ENCODE data around the gene DHX29. TPM values are rescaled to one million over a fixed set of nuclear protein-coding genes. Genes with fewer than 3 reads are reported as not detected.

The DHX29 gene
- total RNA-seq, 1 experiment from 2014 or later, result 24.3 TPM

DNA sequence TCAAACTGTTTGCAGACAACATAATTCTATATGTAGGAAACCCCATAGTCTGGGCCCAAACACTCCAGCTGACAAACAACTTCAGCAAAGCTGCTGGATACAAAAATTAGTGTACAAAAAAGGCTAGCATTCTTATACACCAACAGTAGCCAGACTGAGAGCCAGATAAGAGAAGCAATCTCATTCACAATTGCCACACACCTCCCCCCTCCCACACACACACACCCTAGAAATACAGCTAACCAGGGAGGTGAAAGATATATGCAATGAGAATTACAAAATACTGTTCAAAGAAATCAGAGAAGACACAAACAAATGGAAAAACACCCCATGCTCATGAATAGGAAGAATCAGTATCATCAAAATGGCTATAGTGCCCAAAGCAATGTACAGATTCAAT is 9.3 kb upstream of the DHX29 start:
- H3K36me3 ChIP-seq (ENCODE audit: control insufficient read depth in 1 of 2, insufficient read depth in 2 of 2, low read length in 2 of 2), result peaks cover 0 to 3% of the 10 kb centered on the region in 2 experiments; a peak in 1 of 4 replicates
- H3K79me2 ChIP-seq (ENCODE audit: insufficient read depth, low read length), result peaks cover 100% of the 10 kb centered on the region
- no peak overlapping the region for H3K9ac ChIP-seq (ENCODE audit: low read length)
- H2AFZ ChIP-seq (ENCODE audit: low read depth, low read length, poor library complexity, severe bottlenecking), result no peak overlapping the region
- no peaks in the 10 kb centered on the region for H3K27me3 ChIP-seq (ENCODE audit: insufficient read depth, low read length)
- no peak overlapping the region for H3K4me3 ChIP-seq (replicated peaks in 1 of 2; ENCODE audit: low read depth in 1 of 2, low read length in 2 of 2)
- ChIA-PET POLR2A (no interaction called here), RAD21 (ENCODE audit: low non-redundant PET in 1 of 2, low total read pairs in 2 of 2, uncharacterized antibody in 2 of 2, unreplicated experiment in 2 of 2) (no interaction called here), CTCF (no interaction called here)
- H3K27ac ChIP-seq (ENCODE audit: low read depth, low read length), result no peak overlapping the region
- TF ChIP-seq FOSL1 (IDR thresholded peaks at IDR 0.05; ENCODE audit: low read depth) (no peak), EZH2 (IDR thresholded peaks at IDR 0.05) (no peak), POLR2AphosphoS5 (IDR thresholded peaks at IDR 0.05; ENCODE audit: low read depth, low read length) (no peak), ELF1 (IDR thresholded peaks at IDR 0.05; ENCODE audit: borderline replicate concordance, low read depth) (no peak), ZNF274 (IDR thresholded peaks at IDR 0.05; ENCODE audit: low read depth, low read length) (no peak), SIN3A (IDR thresholded peaks at IDR 0.05; ENCODE audit: low read depth) (no peak), SP1 (IDR thresholded peaks at IDR 0.05; ENCODE audit: low read depth) (no peak), CBX3 (IDR thresholded peaks at IDR 0.05; ENCODE audit: low read depth) (no peak), RAD21 (IDR thresholded peaks at IDR 0.05; ENCODE audit: low read depth) (no peak), EZH2phosphoT487 (IDR thresholded peaks at IDR 0.05; ENCODE audit: borderline replicate concordance) (no peak), EGR1 (IDR thresholded peaks at IDR 0.05; ENCODE audit: low read depth) (no peak)
- TF ChIP-seq, protein P1, sequence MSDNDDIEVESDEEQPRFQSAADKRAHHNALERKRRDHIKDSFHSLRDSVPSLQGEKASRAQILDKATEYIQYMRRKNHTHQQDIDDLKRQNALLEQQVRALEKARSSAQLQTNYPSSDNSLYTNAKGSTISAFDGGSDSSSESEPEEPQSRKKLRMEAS (IDR thresholded peaks at IDR 0.05), result no peak
- TF ChIP-seq, protein P2, sequence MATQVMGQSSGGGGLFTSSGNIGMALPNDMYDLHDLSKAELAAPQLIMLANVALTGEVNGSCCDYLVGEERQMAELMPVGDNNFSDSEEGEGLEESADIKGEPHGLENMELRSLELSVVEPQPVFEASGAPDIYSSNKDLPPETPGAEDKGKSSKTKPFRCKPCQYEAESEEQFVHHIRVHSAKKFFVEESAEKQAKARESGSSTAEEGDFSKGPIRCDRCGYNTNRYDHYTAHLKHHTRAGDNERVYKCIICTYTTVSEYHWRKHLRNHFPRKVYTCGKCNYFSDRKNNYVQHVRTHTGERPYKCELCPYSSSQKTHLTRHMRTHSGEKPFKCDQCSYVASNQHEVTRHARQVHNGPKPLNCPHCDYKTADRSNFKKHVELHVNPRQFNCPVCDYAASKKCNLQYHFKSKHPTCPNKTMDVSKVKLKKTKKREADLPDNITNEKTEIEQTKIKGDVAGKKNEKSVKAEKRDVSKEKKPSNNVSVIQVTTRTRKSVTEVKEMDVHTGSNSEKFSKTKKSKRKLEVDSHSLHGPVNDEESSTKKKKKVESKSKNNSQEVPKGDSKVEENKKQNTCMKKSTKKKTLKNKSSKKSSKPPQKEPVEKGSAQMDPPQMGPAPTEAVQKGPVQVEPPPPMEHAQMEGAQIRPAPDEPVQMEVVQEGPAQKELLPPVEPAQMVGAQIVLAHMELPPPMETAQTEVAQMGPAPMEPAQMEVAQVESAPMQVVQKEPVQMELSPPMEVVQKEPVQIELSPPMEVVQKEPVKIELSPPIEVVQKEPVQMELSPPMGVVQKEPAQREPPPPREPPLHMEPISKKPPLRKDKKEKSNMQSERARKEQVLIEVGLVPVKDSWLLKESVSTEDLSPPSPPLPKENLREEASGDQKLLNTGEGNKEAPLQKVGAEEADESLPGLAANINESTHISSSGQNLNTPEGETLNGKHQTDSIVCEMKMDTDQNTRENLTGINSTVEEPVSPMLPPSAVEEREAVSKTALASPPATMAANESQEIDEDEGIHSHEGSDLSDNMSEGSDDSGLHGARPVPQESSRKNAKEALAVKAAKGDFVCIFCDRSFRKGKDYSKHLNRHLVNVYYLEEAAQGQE (IDR thresholded peaks at IDR 0.05; ENCODE audit: low read depth), result no peak
- TF ChIP-seq, protein P3, sequence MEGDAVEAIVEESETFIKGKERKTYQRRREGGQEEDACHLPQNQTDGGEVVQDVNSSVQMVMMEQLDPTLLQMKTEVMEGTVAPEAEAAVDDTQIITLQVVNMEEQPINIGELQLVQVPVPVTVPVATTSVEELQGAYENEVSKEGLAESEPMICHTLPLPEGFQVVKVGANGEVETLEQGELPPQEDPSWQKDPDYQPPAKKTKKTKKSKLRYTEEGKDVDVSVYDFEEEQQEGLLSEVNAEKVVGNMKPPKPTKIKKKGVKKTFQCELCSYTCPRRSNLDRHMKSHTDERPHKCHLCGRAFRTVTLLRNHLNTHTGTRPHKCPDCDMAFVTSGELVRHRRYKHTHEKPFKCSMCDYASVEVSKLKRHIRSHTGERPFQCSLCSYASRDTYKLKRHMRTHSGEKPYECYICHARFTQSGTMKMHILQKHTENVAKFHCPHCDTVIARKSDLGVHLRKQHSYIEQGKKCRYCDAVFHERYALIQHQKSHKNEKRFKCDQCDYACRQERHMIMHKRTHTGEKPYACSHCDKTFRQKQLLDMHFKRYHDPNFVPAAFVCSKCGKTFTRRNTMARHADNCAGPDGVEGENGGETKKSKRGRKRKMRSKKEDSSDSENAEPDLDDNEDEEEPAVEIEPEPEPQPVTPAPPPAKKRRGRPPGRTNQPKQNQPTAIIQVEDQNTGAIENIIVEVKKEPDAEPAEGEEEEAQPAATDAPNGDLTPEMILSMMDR (IDR thresholded peaks at IDR 0.05 in 2 of 3, conservative IDR thresholded peaks at IDR 0.05 in 1 of 3; ENCODE audit: borderline replicate concordance in 1 of 3, insufficient read depth in 1 of 3, low read depth in 2 of 3, low read length in 2 of 3), result no peak
- intact Hi-C loops (cut with micrococcal nuclease), result no loop called here
- no peaks in the 10 kb centered on the region for H3K9me2 ChIP-seq (ENCODE audit: insufficient read depth)
- DNase-seq (ENCODE audit: low read depth, low spot score), result no peak
- no peaks in the 10 kb centered on the region for H3K4me1 ChIP-seq (ENCODE audit: control insufficient read depth in 1 of 2, insufficient read depth in 2 of 2, low read length in 2 of 2)
- no TSS peak for BruUV-seq (replicated peaks)
- H4K20me1 ChIP-seq (ENCODE audit: insufficient read depth), result peaks cover 28% of the 10 kb centered on the region; the same call in 1 of the 2 replicates
- ATAC-seq, result no peak
- no peaks in the 10 kb centered on the region for H3K9me3 ChIP-seq (ENCODE audit: control insufficient read depth in 1 of 2, insufficient read depth in 1 of 2, low read depth in 1 of 2, low read length in 2 of 2)
- no peak overlapping the region for H3K4me2 ChIP-seq (ENCODE audit: low read length)

All from HCT116 (cell line).